ENCODE results near the gene PPP1R26.
A peak's percentile ranks its signal among the peaks of the same experiment; 100 is the strongest.
"Not testable (repeated sequence)": the region's sequence is repeated elsewhere in the genome, so short reads cannot be mapped to it uniquely, and the experiment has no call there.

DNA sequence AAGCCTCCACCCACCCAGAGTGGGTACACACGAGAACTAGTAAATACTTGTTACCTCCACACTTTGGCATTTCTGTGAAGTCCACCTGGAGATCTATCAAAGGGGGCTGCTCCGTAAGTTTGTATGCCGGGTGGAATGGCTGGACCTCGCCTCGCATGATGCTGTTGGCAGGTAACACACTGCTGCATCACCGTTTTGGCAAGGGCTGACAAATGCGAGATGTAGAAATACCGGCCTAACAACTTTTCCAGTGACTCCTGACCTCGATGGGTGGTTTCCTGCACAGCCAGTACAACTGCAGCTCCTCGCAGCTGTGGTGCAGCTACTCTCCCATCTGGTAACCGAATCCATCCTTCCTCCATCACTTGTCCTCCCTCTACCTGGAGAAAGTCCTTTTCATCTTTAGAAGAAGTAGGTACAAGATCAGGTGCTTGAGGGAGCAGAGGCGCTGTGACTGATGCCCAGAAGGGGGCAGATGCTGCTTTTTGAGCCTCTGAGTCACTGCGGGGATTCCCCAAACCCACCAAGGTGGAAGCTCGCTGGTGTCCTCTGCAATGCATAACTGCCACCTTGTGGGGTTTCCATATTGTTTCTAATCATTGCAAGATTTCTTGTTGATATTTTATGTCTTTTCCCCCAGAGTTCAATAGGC lies 40.9 kb upstream of the PPP1R26 start:
- TF ChIP-seq, protein P1, sequence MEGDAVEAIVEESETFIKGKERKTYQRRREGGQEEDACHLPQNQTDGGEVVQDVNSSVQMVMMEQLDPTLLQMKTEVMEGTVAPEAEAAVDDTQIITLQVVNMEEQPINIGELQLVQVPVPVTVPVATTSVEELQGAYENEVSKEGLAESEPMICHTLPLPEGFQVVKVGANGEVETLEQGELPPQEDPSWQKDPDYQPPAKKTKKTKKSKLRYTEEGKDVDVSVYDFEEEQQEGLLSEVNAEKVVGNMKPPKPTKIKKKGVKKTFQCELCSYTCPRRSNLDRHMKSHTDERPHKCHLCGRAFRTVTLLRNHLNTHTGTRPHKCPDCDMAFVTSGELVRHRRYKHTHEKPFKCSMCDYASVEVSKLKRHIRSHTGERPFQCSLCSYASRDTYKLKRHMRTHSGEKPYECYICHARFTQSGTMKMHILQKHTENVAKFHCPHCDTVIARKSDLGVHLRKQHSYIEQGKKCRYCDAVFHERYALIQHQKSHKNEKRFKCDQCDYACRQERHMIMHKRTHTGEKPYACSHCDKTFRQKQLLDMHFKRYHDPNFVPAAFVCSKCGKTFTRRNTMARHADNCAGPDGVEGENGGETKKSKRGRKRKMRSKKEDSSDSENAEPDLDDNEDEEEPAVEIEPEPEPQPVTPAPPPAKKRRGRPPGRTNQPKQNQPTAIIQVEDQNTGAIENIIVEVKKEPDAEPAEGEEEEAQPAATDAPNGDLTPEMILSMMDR (IDR thresholded peaks at IDR 0.05; ENCODE audit: control extremely low read depth in 1 of 3, insufficient read depth in 1 of 3, low read depth in 1 of 3, low read length in 3 of 3), result peak; percentile 39 to 57 (median 51)
- TF ChIP-seq POLR2AphosphoS5 (IDR thresholded peaks at IDR 0.05; ENCODE audit: low read depth, low read length); EZH2 (IDR thresholded peaks at IDR 0.05; ENCODE audit: low read depth, low read length, severe bottlenecking); RFX5 (IDR thresholded peaks at IDR 0.05; ENCODE audit: borderline replicate concordance, low read depth, low read length); POLR2A (IDR thresholded peaks at IDR 0.05; ENCODE audit: control extremely low read depth in 1 of 2, low read depth in 2 of 2, low read length in 2 of 2); KDM1A (IDR thresholded peaks at IDR 0.05; ENCODE audit: borderline replicate concordance, low read length): not testable (repeated sequence)
- TF ChIP-seq, protein P2, sequence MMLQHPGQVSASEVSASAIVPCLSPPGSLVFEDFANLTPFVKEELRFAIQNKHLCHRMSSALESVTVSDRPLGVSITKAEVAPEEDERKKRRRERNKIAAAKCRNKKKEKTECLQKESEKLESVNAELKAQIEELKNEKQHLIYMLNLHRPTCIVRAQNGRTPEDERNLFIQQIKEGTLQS (IDR thresholded peaks at IDR 0.05; ENCODE audit: insufficient read depth, low read depth, low read length), result not testable (repeated sequence)
